ENCODE data around the gene CUX1.

The CUX1 gene

DNA sequence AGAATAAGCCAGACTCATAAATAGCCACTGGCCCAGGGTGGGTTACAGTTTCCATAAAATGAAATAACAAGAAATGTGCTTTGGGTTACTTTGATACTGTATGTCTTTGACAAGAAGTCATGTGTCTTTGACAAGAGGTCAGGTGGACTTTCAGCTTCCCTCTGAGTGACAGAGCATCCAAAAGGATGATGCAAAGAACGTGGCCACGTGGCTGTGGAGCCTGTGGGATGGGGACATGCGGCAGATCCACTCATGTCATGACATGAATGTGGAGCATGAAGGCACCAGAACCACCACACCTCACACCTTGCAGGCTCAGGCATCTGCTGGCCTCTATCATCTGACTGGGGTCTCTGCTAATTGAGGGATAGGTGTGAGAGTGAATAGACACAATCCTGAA lies 37.1 kb upstream of the CUX1 start:
- DNase-seq (ENCODE audit: low read depth, low spot score), result no peak
- TF ChIP-seq ZNF274 (IDR thresholded peaks at IDR 0.05; ENCODE audit: low read depth, low read length), result no peak
- TF ChIP-seq YY1 (IDR thresholded peaks at IDR 0.05; ENCODE audit: insufficient read depth, insufficient read length), result no peak
- TF ChIP-seq SUZ12 (IDR thresholded peaks at IDR 0.05; ENCODE audit: extremely low read depth, insufficient read depth, insufficient read length), result no peak
- no peak overlapping the region for H3K4me3 ChIP-seq (ENCODE audit: insufficient read length, low read depth)
- peaks cover 1% of the 10 kb centered on the region for H3K4me1 ChIP-seq (ENCODE audit: insufficient read depth, insufficient read length)
- no peaks in the 10 kb centered on the region for H3K36me3 ChIP-seq (ENCODE audit: insufficient read depth, insufficient read length, low read length)
- H3K9ac ChIP-seq (ENCODE audit: insufficient read length, low read depth), result no peak overlapping the region
- H3K9me3 ChIP-seq (ENCODE audit: insufficient read depth, low read length), result no peaks in the 10 kb centered on the region
- no peaks in the 10 kb centered on the region for H3K27me3 ChIP-seq (ENCODE audit: insufficient read depth, insufficient read length)

DNA sequence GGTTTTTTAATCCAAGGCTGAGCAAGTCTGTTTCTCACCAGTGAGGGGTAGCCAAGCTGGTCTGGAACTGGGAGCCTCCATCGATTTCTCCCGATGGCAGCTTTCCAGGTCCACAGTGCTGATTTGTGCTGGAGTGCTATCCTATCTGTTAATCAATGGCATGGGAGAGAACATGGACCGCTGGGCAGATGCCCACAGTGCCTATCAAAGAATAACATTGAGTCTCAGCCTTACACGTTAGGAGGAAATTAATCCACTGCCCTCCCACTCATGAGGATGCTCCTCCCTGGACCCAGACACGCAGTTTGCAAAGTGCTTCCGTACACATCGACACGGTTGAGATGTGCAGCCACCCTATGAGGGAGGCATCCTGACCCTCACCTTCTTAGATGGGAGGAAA lies 36.0 kb upstream of the CUX1 start:
- no peak for TF ChIP-seq YY1 (IDR thresholded peaks at IDR 0.05; ENCODE audit: insufficient read depth, insufficient read length)
- no peak for TF ChIP-seq SUZ12 (IDR thresholded peaks at IDR 0.05; ENCODE audit: extremely low read depth, insufficient read depth, insufficient read length)
- TF ChIP-seq ZNF274 (IDR thresholded peaks at IDR 0.05; ENCODE audit: low read depth, low read length), result no peak
- H3K36me3 ChIP-seq (ENCODE audit: insufficient read depth, insufficient read length, low read length), result no peaks in the 10 kb centered on the region
- peaks cover 1% of the 10 kb centered on the region for H3K4me1 ChIP-seq (ENCODE audit: insufficient read depth, insufficient read length)
- H3K9me3 ChIP-seq (ENCODE audit: insufficient read depth, low read length), result no peaks in the 10 kb centered on the region
- H3K27me3 ChIP-seq (ENCODE audit: insufficient read depth, insufficient read length), result no peaks in the 10 kb centered on the region
- DNase-seq (ENCODE audit: low read depth, low spot score), result no peak
- no peak overlapping the region for H3K4me3 ChIP-seq (ENCODE audit: insufficient read length, low read depth)
- no peak overlapping the region for H3K9ac ChIP-seq (ENCODE audit: insufficient read length, low read depth)

DNA sequence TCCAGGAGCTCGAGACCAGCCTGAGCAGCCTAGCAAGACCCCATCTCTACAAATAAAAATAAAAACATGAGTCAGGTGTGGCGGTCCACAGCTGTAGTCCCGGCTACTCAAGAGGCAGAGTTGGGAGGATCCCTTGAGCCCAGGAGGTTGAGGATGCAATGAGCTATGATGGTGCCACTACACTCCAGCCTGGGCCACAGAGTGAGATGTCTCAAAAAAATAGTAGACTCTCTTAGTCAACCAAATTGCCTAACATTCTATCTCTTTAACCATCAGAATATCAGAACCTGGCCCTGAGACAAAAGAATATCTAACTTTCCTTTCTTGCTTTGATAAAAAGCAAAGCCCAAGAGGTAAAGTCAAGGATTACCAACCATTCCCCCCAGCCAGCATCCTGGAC lies 35.0 kb upstream of the CUX1 start:
- Histone ChIP-seq H3K27me3 (ENCODE audit: insufficient read depth, insufficient read length) (no peaks in the 10 kb centered on the region), H3K4me1 (ENCODE audit: insufficient read depth, insufficient read length) (peaks cover 1% of the 10 kb centered on the region), H3K9ac (ENCODE audit: insufficient read length, low read depth) (no peak overlapping the region), H3K9me3 (ENCODE audit: insufficient read depth, low read length) (peaks cover 3% of the 10 kb centered on the region; the same call in 1 of the 2 replicates), H3K36me3 (ENCODE audit: insufficient read depth, insufficient read length, low read length) (no peaks in the 10 kb centered on the region), H3K4me3 (ENCODE audit: insufficient read length, low read depth) (no peak overlapping the region)
- no peak for DNase-seq (ENCODE audit: low read depth, low spot score)
- TF ChIP-seq SUZ12 (IDR thresholded peaks at IDR 0.05; ENCODE audit: extremely low read depth, insufficient read depth, insufficient read length) (no peak), YY1 (IDR thresholded peaks at IDR 0.05; ENCODE audit: insufficient read depth, insufficient read length) (no peak), ZNF274 (IDR thresholded peaks at IDR 0.05; ENCODE audit: low read depth, low read length) (no peak)

DNA sequence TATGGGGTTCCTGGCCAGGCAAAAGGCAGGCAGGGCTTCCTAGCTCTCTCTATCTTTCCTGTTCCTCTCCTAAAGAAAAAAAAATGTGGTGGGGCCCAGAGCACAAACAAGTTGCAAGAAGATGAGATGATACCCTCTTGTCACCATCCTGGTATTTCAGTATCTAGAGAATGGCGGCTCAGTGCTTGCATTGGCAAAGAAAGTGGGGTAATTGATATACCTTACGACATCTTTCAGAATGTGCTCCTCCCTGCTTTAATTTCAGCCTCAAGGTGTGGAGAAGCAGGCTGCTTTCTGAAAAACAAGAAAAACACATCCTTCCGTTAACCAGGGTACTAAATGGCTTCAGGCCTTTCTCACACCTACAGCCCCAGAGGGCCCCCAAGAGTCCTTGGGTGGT lies 34.5 kb upstream of the CUX1 start:
- DNase-seq (ENCODE audit: low read depth, low spot score), result no peak
- peaks cover 7% of the 10 kb centered on the region; the same call in 1 of the 2 replicates for H3K9me3 ChIP-seq (ENCODE audit: insufficient read depth, low read length)
- TF ChIP-seq SUZ12 (IDR thresholded peaks at IDR 0.05; ENCODE audit: extremely low read depth, insufficient read depth, insufficient read length) (no peak), ZNF274 (IDR thresholded peaks at IDR 0.05; ENCODE audit: low read depth, low read length) (no peak), YY1 (IDR thresholded peaks at IDR 0.05; ENCODE audit: insufficient read depth, insufficient read length) (no peak)
- no peaks in the 10 kb centered on the region for H3K27me3 ChIP-seq (ENCODE audit: insufficient read depth, insufficient read length)
- peaks cover 1% of the 10 kb centered on the region for H3K4me1 ChIP-seq (ENCODE audit: insufficient read depth, insufficient read length)
- H3K36me3 ChIP-seq (ENCODE audit: insufficient read depth, insufficient read length, low read length), result no peaks in the 10 kb centered on the region
- no peak overlapping the region for H3K9ac ChIP-seq (ENCODE audit: insufficient read length, low read depth)
- no peak overlapping the region for H3K4me3 ChIP-seq (ENCODE audit: insufficient read length, low read depth)

DNA sequence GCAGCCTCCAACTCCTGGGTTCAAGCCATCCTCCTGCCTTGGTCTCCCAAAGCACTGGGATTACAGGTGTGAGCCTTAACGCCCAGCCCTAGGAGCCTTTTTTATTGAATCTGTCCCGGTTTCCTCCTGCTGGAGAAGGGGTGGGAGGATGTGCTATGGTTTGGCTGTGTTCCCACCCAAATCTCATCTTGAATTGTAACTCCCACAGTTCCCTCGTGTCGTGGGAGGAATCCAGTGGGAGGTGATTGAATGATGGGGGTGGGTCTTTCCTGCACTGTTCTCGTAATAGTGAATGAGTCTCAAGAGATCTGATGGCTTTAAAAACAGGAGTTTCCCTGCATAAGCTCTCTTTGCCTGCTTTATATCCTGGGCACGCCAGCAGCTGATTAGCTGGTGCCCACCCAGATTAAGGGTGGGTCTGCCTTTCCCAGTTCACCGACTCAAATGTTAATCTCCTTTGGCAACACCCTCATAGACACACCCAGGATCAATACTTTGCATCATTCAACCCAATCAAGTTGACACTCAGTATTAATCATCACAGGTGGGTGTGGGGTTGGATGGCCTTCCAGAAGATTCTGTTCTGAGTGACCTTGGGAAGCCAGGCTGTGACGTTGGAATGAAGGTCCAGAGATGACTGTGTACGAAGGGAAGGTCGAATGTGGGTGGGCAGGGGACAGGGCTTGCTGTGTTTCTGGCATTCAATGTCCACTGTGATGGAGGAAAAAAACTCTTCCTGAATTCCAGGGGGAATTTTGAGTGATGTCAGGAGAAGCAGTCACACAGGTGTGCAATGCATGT lies 33.8 kb upstream of the CUX1 start:
- DNase-seq (ENCODE audit: low read depth, low spot score), result no peak
- Histone ChIP-seq H3K9ac (ENCODE audit: insufficient read length, low read depth) (no peak overlapping the region), H3K4me1 (ENCODE audit: insufficient read depth, insufficient read length) (peaks cover 1% of the 10 kb centered on the region), H3K27me3 (ENCODE audit: insufficient read depth, insufficient read length) (no peaks in the 10 kb centered on the region), H3K9me3 (ENCODE audit: insufficient read depth, low read length) (peaks cover 12% of the 10 kb centered on the region; the same call in 1 of the 2 replicates), H3K36me3 (ENCODE audit: insufficient read depth, insufficient read length, low read length) (no peaks in the 10 kb centered on the region), H3K4me3 (ENCODE audit: insufficient read length, low read depth) (no peak overlapping the region)
- TF ChIP-seq ZNF274 (IDR thresholded peaks at IDR 0.05; ENCODE audit: low read depth, low read length), result no peak
- TF ChIP-seq YY1 (IDR thresholded peaks at IDR 0.05; ENCODE audit: insufficient read depth, insufficient read length), result no peak
- TF ChIP-seq SUZ12 (IDR thresholded peaks at IDR 0.05; ENCODE audit: extremely low read depth, insufficient read depth, insufficient read length), result no peak

DNA sequence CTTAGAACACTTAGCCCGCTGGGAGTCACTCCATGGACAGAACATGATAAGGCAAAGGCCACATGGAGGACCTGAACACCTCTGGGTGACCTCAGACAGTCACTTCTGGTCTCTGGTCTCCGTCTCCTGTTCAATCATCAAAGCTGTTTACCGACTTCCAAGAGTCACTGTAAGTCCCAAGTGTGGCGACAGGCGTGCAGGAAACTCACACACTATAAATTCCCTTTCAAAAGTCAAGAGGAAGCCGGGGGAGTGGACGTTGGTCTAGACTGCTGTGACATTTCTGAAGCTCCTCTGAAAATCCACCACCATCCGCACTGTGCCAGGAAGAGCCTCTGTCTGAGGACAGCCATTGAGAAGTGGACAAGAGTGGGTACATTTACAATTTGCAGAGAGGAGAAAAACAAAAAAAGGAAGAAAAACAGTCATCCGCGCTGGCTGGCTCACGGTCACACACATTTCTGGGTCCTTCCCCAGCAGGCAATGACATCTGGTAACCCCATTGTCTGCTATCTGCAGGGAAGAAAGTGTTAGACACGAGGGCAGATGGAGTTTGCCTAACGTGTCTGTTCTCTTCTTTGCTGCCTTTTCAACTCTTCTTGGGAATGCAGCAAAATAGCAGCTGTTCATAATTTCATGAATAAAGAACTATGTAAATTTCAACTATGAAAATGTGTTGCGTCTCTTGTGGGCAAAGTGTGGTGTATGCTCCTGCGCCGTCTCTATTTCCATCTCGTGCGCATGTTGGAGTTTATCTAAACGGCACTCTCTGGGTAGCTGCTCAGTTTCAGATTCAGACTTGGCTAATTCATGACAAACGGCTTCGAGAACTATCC lies 32.9 kb upstream of the CUX1 start:
- Histone ChIP-seq H3K4me3 (ENCODE audit: insufficient read length, low read depth) (no peak overlapping the region), H3K9ac (ENCODE audit: insufficient read length, low read depth) (no peak overlapping the region), H3K27me3 (ENCODE audit: insufficient read depth, insufficient read length) (no peaks in the 10 kb centered on the region), H3K36me3 (ENCODE audit: insufficient read depth, insufficient read length, low read length) (no peaks in the 10 kb centered on the region), H3K4me1 (ENCODE audit: insufficient read depth, insufficient read length) (peaks cover 1% of the 10 kb centered on the region), H3K9me3 (ENCODE audit: insufficient read depth, low read length) (peaks cover 12% of the 10 kb centered on the region; the same call in 1 of the 2 replicates)
- TF ChIP-seq YY1 (IDR thresholded peaks at IDR 0.05; ENCODE audit: insufficient read depth, insufficient read length) (no peak), ZNF274 (IDR thresholded peaks at IDR 0.05; ENCODE audit: low read depth, low read length) (no peak), SUZ12 (IDR thresholded peaks at IDR 0.05; ENCODE audit: extremely low read depth, insufficient read depth, insufficient read length) (no peak)
- no peak for DNase-seq (ENCODE audit: low read depth, low spot score)

DNA sequence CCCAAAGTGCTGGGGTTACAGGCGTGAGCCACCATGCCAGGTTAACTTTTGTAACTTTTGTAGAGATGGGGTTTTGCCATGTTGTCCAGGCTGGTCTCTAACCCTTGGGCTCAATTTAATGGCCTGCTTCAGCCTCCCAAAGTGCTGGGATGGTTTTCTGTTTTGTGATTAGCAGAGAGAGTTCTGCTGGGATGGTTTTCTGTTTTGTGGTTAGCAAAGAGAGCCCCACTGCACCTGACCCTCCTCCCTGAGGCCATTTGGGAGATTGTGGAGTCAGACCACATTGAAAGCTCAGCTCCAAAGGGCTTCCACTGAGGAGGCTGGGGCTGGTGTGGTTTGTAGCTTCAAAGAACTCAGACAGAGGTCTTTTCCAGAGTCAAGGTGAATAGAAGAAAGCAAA lies 29.6 kb upstream of the CUX1 start:
- H3K4me1 ChIP-seq (ENCODE audit: insufficient read depth, insufficient read length), result peaks cover 1% of the 10 kb centered on the region

More for the DNA sequence above, 29.6 kb upstream of the CUX1 start:
- TF ChIP-seq YY1 (IDR thresholded peaks at IDR 0.05; ENCODE audit: insufficient read depth, insufficient read length) (no peak), SUZ12 (IDR thresholded peaks at IDR 0.05; ENCODE audit: extremely low read depth, insufficient read depth, insufficient read length) (no peak), ZNF274 (IDR thresholded peaks at IDR 0.05; ENCODE audit: low read depth, low read length) (no peak)
- no peaks in the 10 kb centered on the region for H3K36me3 ChIP-seq (ENCODE audit: insufficient read depth, insufficient read length, low read length)
- H3K9ac ChIP-seq (ENCODE audit: insufficient read length, low read depth), result no peak overlapping the region
- no peaks in the 10 kb centered on the region for H3K27me3 ChIP-seq (ENCODE audit: insufficient read depth, insufficient read length)
- H3K4me3 ChIP-seq (ENCODE audit: insufficient read length, low read depth), result no peak overlapping the region
- H3K9me3 ChIP-seq (ENCODE audit: insufficient read depth, low read length), result peaks cover 12% of the 10 kb centered on the region; the same call in 1 of the 2 replicates
- DNase-seq (ENCODE audit: low read depth, low spot score), result no peak

All from NT2/D1 (cell line).